Parathyroid adenoma (tissue), 2 donors: Measurements from ENCODE around the gene SPEM2.
A peak's percentile ranks its signal among the peaks of the same experiment; 100 is the strongest.

Source experiments
- H2AFZ ChIP-seq: fragments of 300-600 bp; sonication (generic); one replicate; pipeline ENCODE4 v1.7.0; 2017; ENCODE audit warnings: antibody characterized with exemption, mild to moderate bottlenecking
- H3K27ac ChIP-seq: fragments of 300-600 bp; sonication (generic); one replicate; pipeline ENCODE4 v1.7.0; 2017
- H3K27me3 ChIP-seq: fragments of 300-600 bp; sonication (generic); one replicate; pipeline ENCODE4 v1.7.0; 2017; ENCODE audit warnings: low read length; ENCODE audit not compliant: control insufficient read depth, insufficient read depth
- H3K36me3 ChIP-seq: fragments of 300-600 bp; sonication (generic); one replicate; pipeline ENCODE4 v1.7.0; 2017; ENCODE audit warnings: low read length; ENCODE audit not compliant: control insufficient read depth, insufficient read depth
- H3K4me1 ChIP-seq: fragments of 300-600 bp; sonication (generic); one replicate; pipeline ENCODE4 v1.7.0; 2017; ENCODE audit warnings: control low read depth
- H3K4me2 ChIP-seq: fragments of 300-600 bp; sonication (generic); one replicate; pipeline ENCODE4 v1.7.0; 2017; ENCODE audit warnings: low read length
- H3K4me3 ChIP-seq: fragments of 300-600 bp; sonication (generic); one replicate; pipeline ENCODE4 v1.7.0; 2017; ENCODE audit warnings: low read depth, low read length
- H3K79me2 ChIP-seq: fragments of 300-600 bp; sonication (generic); one replicate; pipeline ENCODE4 v1.7.0; 2017; ENCODE audit warnings: control low read depth
- H3K9ac ChIP-seq: fragments of 300-600 bp; sonication (generic); one replicate; pipeline ENCODE4 v1.7.0; 2017; ENCODE audit warnings: mild to moderate bottlenecking
- H3K9me3 ChIP-seq: fragments of 300-600 bp; sonication (generic); one replicate; pipeline ENCODE4 v1.7.0; 2017; ENCODE audit warnings: low read length; ENCODE audit not compliant: control insufficient read depth
- TF ChIP-seq, protein P1 (sequence below): fragments of 300-600 bp; sonication (generic); IDR thresholded peaks from one replicate; pipeline ENCODE4 v1.7.0; 2017; ENCODE audit warnings: antibody characterized with exemption, mild to moderate bottlenecking
- donor health status: primary hyperparathyroidism.

SPEM2 gene

DNA sequence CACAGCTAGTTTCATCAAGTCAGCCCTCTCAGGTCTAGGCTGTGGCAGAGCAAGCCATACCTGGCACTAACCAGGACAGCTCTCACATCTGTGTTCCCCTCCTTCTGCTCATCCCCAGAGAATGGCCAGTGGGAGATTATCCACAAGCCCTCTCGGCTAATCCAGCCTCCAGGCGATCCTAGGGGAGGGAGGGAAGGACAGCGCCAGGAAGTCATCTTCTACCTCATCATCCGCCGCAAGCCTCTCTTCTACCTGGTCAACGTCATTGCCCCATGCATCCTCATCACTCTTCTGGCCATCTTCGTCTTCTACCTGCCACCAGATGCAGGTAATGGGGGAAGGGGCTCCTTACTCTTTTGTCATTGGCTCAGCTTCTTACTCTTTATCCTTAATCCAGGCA, 23.0 kb downstream of the SPEM2 start:
- H3K4me3 ChIP-seq: no peak overlapping the region
- no peak overlapping the region for H3K9ac ChIP-seq
- peaks cover 12% of the 10 kb centered on the region for H3K4me1 ChIP-seq
- H3K36me3 ChIP-seq: no peaks in the 10 kb centered on the region
- H2AFZ ChIP-seq: no peak overlapping the region
- TF ChIP-seq, protein P1, sequence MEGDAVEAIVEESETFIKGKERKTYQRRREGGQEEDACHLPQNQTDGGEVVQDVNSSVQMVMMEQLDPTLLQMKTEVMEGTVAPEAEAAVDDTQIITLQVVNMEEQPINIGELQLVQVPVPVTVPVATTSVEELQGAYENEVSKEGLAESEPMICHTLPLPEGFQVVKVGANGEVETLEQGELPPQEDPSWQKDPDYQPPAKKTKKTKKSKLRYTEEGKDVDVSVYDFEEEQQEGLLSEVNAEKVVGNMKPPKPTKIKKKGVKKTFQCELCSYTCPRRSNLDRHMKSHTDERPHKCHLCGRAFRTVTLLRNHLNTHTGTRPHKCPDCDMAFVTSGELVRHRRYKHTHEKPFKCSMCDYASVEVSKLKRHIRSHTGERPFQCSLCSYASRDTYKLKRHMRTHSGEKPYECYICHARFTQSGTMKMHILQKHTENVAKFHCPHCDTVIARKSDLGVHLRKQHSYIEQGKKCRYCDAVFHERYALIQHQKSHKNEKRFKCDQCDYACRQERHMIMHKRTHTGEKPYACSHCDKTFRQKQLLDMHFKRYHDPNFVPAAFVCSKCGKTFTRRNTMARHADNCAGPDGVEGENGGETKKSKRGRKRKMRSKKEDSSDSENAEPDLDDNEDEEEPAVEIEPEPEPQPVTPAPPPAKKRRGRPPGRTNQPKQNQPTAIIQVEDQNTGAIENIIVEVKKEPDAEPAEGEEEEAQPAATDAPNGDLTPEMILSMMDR: no peak
- H3K9me3 ChIP-seq: no peaks in the 10 kb centered on the region
- H3K27ac ChIP-seq: no peak overlapping the region
- no peak overlapping the region for H3K4me2 ChIP-seq
- H3K79me2 ChIP-seq: no peaks in the 10 kb centered on the region
- no peaks in the 10 kb centered on the region for H3K27me3 ChIP-seq

DNA sequence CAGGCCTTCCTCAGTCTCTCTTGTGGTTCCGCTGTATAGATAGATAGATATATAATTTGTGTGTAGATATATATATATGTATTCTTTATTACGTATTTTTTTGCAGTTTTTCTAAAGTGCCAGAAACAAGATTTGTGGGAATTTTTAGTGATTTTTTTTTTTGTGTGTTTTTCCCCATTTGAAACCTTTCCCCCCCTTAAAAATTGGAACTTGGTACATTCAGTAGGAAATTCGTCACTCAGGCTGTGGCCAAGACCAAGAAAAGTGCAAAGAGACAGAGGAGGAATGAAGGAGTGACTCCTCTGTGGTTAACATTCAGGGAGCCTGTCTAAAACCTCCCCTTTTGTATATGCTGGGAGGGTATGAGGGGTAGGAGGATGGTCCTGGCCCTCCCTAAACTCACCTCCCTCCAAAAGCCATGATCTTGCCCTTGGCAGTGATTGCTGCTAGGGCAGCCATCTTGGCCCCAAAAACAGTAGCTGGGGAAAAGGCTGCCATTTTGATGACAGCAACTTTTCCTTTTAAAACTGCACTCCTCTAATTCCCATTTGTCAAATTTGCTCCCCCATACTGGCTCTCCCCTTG, 34.6 kb downstream of the SPEM2 start:
- H3K9ac ChIP-seq: no peak overlapping the region
- peaks cover 26% of the 10 kb centered on the region for H3K79me2 ChIP-seq
- H3K36me3 ChIP-seq: no peaks in the 10 kb centered on the region
- TF ChIP-seq, protein P1: no peak
- no peak overlapping the region for H3K4me2 ChIP-seq
- peak overlapping the region; percentile 33 for H3K27ac ChIP-seq
- H3K9me3 ChIP-seq: no peaks in the 10 kb centered on the region
- no peaks in the 10 kb centered on the region for H3K27me3 ChIP-seq
- no peak overlapping the region for H2AFZ ChIP-seq
- no peaks in the 10 kb centered on the region for H3K4me1 ChIP-seq
- H3K4me3 ChIP-seq: no peak overlapping the region

DNA sequence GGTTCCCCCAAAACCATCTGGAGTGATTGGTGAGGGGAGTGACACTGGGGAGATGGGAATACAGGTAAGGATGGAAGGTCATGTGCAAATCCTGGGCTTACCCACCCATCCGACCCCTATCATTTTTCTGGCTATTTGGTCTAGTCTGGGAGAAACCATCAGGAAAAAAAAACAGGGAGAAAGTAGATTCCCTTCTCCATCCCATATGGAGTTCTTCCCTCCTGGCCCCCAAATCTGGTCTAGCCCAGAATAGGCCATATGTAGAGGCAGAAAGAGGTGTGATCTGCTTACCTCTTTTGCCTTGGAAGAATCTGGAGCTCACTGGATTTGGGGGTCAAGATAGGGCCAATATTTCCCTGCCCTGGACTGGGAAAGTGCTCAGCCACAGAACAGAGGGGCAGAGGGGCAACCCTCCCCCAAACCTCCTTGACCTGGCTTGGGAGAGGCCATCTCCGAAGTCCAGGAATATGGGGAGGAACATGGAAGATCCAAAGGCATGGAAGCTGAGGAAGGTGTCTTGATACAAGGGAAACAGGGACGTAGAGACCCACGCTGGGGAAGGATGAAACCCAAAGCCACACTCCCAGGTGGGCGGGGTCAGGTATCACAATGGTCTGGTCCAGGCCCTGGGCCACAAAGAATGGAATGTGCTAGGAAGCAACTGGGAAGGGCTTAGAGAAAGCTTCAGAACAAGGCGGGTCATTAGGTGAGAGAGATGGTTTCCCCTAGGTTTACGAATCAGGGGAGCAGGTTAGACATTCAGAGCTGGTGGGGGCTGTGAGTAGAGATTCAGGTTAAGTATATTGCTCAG, 35.6 kb downstream of the SPEM2 start:
- no peak overlapping the region for H2AFZ ChIP-seq
- H3K4me1 ChIP-seq: peaks cover 1% of the 10 kb centered on the region
- TF ChIP-seq, protein P1: no peak
- peaks cover 33% of the 10 kb centered on the region for H3K79me2 ChIP-seq
- H3K9ac ChIP-seq: no peak overlapping the region
- no peaks in the 10 kb centered on the region for H3K9me3 ChIP-seq
- no peak overlapping the region for H3K4me3 ChIP-seq
- no peaks in the 10 kb centered on the region for H3K27me3 ChIP-seq
- no peak overlapping the region for H3K4me2 ChIP-seq
- H3K36me3 ChIP-seq: no peaks in the 10 kb centered on the region
- peak overlapping the region; percentile 33 for H3K27ac ChIP-seq

DNA sequence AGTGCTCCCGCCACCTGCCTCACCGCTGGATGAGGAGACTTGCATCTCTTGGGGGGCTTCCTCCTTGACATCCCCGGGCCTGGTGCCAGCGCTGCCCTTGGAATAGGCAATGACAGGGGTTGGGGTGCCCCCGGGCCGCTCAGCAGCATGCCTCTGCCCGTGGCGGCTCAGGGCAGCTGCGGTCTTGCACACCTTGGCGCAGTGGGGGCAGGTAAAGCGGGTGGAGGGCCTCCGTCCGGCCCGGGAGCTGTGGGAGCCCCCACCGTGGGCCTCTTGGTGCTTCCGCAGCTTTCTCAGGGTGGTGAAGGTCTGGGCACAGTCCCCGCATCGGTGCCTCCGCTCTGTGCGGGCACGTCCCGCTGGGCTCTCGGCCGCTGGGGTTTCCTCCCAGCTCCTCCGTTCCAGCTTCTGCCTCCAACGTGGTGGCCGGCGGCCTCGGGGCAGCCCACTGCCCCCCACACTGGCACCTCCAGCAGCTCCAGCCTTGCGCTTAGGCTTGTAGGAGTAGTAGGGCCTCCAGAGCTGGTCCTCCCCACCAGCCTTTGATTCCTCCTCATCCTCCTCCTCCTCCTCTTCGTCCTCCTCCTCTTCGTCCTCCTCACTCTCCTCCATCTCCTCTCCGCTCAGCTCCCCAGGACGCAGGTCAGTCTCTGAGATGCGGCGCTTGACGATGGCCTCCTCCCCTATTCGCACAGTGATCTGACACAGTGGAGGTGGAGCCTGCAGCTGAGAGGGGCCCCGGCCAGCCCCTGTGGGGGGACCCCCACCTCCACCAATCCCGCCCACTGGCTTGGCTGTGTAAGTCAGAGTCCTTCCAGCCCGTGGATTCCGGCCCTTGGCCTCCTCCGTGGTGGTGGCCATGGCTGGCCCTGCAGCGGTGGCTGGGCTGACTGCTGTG, 37.3 kb downstream of the SPEM2 start:
- H3K9me3 ChIP-seq: no peaks in the 10 kb centered on the region
- H2AFZ ChIP-seq: no peak overlapping the region
- no peak overlapping the region for H3K27ac ChIP-seq
- H3K36me3 ChIP-seq: no peaks in the 10 kb centered on the region
- no peak overlapping the region for H3K4me3 ChIP-seq
- no peak overlapping the region for H3K9ac ChIP-seq
- no peaks in the 10 kb centered on the region for H3K27me3 ChIP-seq
- TF ChIP-seq, protein P1: no peak
- peaks cover 44% of the 10 kb centered on the region for H3K79me2 ChIP-seq
- no peak overlapping the region for H3K4me2 ChIP-seq
- peaks cover 18% of the 10 kb centered on the region for H3K4me1 ChIP-seq
